ENCODE data around the gene USP5.

- TF ChIP-seq EZH2 (IDR thresholded peaks at IDR 0.05): no peak
- TF ChIP-seq POLR2AphosphoS5 (IDR thresholded peaks at IDR 0.05; ENCODE audit: borderline replicate concordance, low read depth, low read length): no peak
- TF ChIP-seq FOXP2 (optimal IDR thresholded peaks at IDR 0.05; ENCODE audit: control extremely low read depth, extremely low read length, insufficient read depth): no peak
Observed at GRCh38 chr12:6826734-6827436, 25.1 kb upstream of the USP5 start.

Data from SK-N-MC (cell line).